Smooth muscle cell (in vitro differentiated cells): ENCODE measurements around the gene CXCL13. TPM values are rescaled to one million over a fixed set of nuclear protein-coding genes. Genes with fewer than 3 reads are reported as not detected.

ENCODE experiments used
- DNase-seq: peaks from one replicate; lab custom pipeline; 2025; ENCODE audit not compliant: unreplicated experiment; lab: John Stamatoyannopoulos, UW
- H2AFZ ChIP-seq: fragments of 200-600 bp; sonication (generic); 2 replicates; pipeline ENCODE4 v1.6.0; 2016; ENCODE audit warnings: antibody characterized with exemption, low read depth, mild to moderate bottlenecking
- H3F3A ChIP-seq: fragments of 200-600 bp; sonication (generic); 2 replicates; pipeline ENCODE4 v1.6.0; 2017; ENCODE audit warnings: antibody characterized with exemption, low read depth
- H3K27ac ChIP-seq: fragments of 200-600 bp; sonication (generic); 2 replicates; pipeline ENCODE4 v1.5.1; 2016; ENCODE audit warnings: low read depth, mild to moderate bottlenecking
- H3K27me3 ChIP-seq: fragments of 200-600 bp; sonication (generic); 2 replicates; pipeline ENCODE4 v1.6.1; 2016; ENCODE audit warnings: low read depth, mild to moderate bottlenecking
- H3K36me3 ChIP-seq: fragments of 200-600 bp; sonication (generic); 2 replicates; pipeline ENCODE4 v1.5.1; 2016; ENCODE audit warnings: low read depth
- H3K4me1 ChIP-seq: fragments of 200-600 bp; sonication (generic); 2 replicates; pipeline ENCODE4 v1.5.1; 2016; ENCODE audit warnings: low read depth
- H3K4me2 ChIP-seq: fragments of 200-600 bp; sonication (generic); 2 replicates; pipeline ENCODE4 v1.6.0; 2016; ENCODE audit warnings: mild to moderate bottlenecking
- H3K4me3 ChIP-seq: fragments of 200-600 bp; sonication (generic); 2 replicates; pipeline ENCODE4 v1.5.1; 2016; ENCODE audit warnings: mild to moderate bottlenecking
- H3K79me2 ChIP-seq: fragments of 200-600 bp; sonication (generic); 2 replicates; pipeline ENCODE4 v1.6.0; 2016; ENCODE audit warnings: low read depth, mild to moderate bottlenecking
- H3K9ac ChIP-seq: fragments of 200-600 bp; sonication (generic); 2 replicates; pipeline ENCODE4 v1.6.0; 2016; ENCODE audit warnings: low read depth
- H3K9me3 ChIP-seq: fragments of 200-600 bp; sonication (generic); replicated peaks from 2 replicates; pipeline ENCODE4 v1.5.1; 2016; ENCODE audit warnings: low read depth
- H4K20me1 ChIP-seq: fragments of 200-600 bp; sonication (generic); 2 replicates; pipeline ENCODE4 v1.6.0; 2016; ENCODE audit warnings: low read depth
- CTCF ChIP-seq: fragments of 200-600 bp; sonication (generic); IDR thresholded peaks from 2 replicates; pipeline ENCODE4 v1.5.1; 2017; ENCODE audit warnings: borderline replicate concordance, mild to moderate bottlenecking, antibody characterized with exemption; ENCODE audit not compliant: insufficient read depth, poor library complexity, severe bottlenecking
- WGBS: methylation state at CpG from one replicate; pipeline ENCODE4 v1.1.7; 2016; ENCODE audit warnings: low lambda C conversion rate; 5-methylcytosine and 5-hydroxymethylcytosine counted together
- polyA plus RNA-seq: library from polyadenylated mRNA; unstranded; fragments of >200 nt; fragmentation: Nextera tagmentation; extraction: Ambion mirVana; gene quantifications from 2 replicates; pipeline ENCODE4 v1.2.1, GENCODE V29; 2016
- total RNA-seq: library from RNA; depleted of rRNA; stranded (reverse); fragments of >200 nt; gene quantifications from 2 replicates; pipeline ENCODE4 v1.2.3, GENCODE V29; 2014

The CXCL13 gene
- total and polyA plus RNA-seq, 2 experiments from 2014 or later, result not detected

GRCh38 chr4:77629885-77630284, 24.3 kb downstream of the CXCL13 start:
- WGBS, result 90% methylated on average over 2 of the region's 2 CpGs
- Histone ChIP-seq H3K4me2 (no peak overlapping the region), H4K20me1 (no peaks in the 10 kb centered on the region), H2AFZ (no peak overlapping the region), H3K27ac (no peak overlapping the region), H3K79me2 (no peaks in the 10 kb centered on the region), H3K4me3 (no peak overlapping the region), H3K9ac (no peak overlapping the region), H3K36me3 (no peaks in the 10 kb centered on the region), H3F3A (no peaks in the 10 kb centered on the region), H3K27me3 (no peaks in the 10 kb centered on the region), H3K4me1 (no peaks in the 10 kb centered on the region), H3K9me3 (no peaks in the 10 kb centered on the region)
- no peak for TF ChIP-seq CTCF
- DNase-seq, result no peak

- H4K20me1 ChIP-seq, result no peaks in the 10 kb centered on the region
- H3K36me3 ChIP-seq, result no peaks in the 10 kb centered on the region
- no peaks in the 10 kb centered on the region for H3F3A ChIP-seq
- DNase-seq, result no peak
- H3K27me3 ChIP-seq, result no peaks in the 10 kb centered on the region
- H3K9ac ChIP-seq, result no peak overlapping the region
- no peak overlapping the region for H2AFZ ChIP-seq
- no peaks in the 10 kb centered on the region for H3K79me2 ChIP-seq
- TF ChIP-seq CTCF, result no peak
- no peaks in the 10 kb centered on the region for H3K9me3 ChIP-seq
- no peak overlapping the region for H3K4me2 ChIP-seq
- WGBS, result 94% methylated on average over 1 of the region's 1 CpG
- H3K4me3 ChIP-seq, result no peak overlapping the region
- no peaks in the 10 kb centered on the region for H3K4me1 ChIP-seq
- no peak overlapping the region for H3K27ac ChIP-seq
These were observed 25.7 kb downstream of the CXCL13 start for GRCh38 chr4:77631276-77631675.

GRCh38 chr4:77634132-77634785, 28.6 kb downstream of the CXCL13 start:
- no peak overlapping the region for H3K4me2 ChIP-seq
- H3K27ac ChIP-seq, result no peak overlapping the region
- H2AFZ ChIP-seq, result no peak overlapping the region
- H3K4me1 ChIP-seq, result no peaks in the 10 kb centered on the region
- DNase-seq, result no peak
- no peaks in the 10 kb centered on the region for H3F3A ChIP-seq
- no peak overlapping the region for H3K9ac ChIP-seq
- no peak for TF ChIP-seq CTCF
- no peaks in the 10 kb centered on the region for H3K36me3 ChIP-seq
- no peak overlapping the region for H3K4me3 ChIP-seq
- no peaks in the 10 kb centered on the region for H3K9me3 ChIP-seq
- H4K20me1 ChIP-seq, result no peaks in the 10 kb centered on the region
- 86% methylated on average over 6 of the region's 6 CpGs for WGBS
- H3K79me2 ChIP-seq, result no peaks in the 10 kb centered on the region
- H3K27me3 ChIP-seq, result no peaks in the 10 kb centered on the region

GRCh38 chr4:77635246-77635645, 29.6 kb downstream of the CXCL13 start:
- H3F3A ChIP-seq, result no peaks in the 10 kb centered on the region
- 84% methylated on average over 7 of the region's 7 CpGs for WGBS

More at GRCh38 chr4:77635246-77635645, 29.6 kb downstream of the CXCL13 start:
- Histone ChIP-seq H3K79me2 (no peaks in the 10 kb centered on the region), H3K4me3 (no peak overlapping the region), H4K20me1 (no peaks in the 10 kb centered on the region), H2AFZ (no peak overlapping the region), H3K27me3 (no peaks in the 10 kb centered on the region), H3K9me3 (no peaks in the 10 kb centered on the region), H3K4me1 (no peaks in the 10 kb centered on the region), H3K4me2 (no peak overlapping the region), H3K27ac (no peak overlapping the region), H3K36me3 (no peaks in the 10 kb centered on the region), H3K9ac (no peak overlapping the region)
- TF ChIP-seq CTCF, result no peak
- DNase-seq, result no peak
